Activated gamma-delta T cell (primary cell): ENCODE results near the gene HTR3D.
"Not testable (repeated sequence)": the region's sequence is repeated elsewhere in the genome, so short reads cannot be mapped to it uniquely, and the experiment has no call there.

ENCODE experiments used
- DNase-seq: peaks from one replicate; lab custom pipeline; 2025; lab: John Stamatoyannopoulos, UW

HTR3D gene

DNA sequence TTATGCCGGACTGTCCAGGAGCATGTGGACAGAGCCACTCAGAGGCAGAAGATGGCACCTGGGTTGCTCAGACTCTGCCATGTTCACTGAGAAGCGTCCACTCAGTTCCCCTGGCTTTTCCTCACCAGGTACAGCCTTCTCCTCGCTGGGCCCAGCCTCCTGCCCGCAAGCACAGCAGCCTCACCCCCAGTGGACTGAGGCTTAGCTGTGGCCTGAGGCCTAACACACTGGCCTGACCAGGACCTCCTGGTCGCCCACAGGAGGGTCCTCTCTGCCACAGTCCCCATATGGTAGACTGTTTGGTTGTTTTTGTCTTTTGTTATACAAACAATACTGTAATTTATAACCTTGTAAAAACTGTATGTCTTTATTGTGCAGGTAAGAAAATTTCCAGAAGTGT, 36.8 kb downstream of the HTR3D start:
- no peak for DNase-seq

DNA sequence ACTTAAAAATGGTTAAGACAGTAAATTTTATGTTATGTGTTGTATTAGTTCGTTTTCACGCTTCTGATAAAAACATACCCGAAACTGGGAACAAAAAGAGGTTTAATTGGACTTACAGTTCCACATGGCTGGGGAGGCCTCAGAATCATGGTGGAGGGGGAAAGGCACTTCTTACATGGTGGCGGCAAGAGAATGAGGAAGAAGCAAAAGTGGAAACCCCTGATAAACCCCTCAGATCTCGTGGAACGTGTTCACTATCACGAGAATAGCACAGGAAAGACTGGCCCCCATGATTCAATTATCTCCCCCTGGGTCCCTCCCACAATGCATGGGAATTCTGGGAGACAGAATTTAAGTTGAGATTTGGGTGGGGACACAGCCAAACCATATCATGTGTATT, 39.6 kb downstream of the HTR3D start:
- not testable (repeated sequence) for DNase-seq

DNA sequence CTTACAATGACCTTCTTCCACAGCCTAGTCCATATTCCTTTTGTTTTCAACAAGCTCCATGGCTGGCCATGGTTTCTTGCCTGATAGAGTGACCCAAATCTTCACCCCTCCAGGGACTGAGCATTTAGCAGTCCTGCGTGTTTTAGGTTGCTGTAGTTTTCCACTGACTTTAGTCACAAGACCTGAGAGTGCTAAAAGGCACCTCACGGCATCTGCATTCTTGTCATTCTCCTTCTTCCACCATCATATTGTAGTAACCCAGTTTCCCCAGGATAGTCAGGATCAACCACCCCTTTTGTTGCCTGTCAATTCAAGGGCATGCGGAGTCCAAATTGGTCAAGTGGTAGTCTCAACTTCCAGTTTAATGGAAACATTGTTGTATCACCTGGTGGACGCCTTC, 42.1 kb downstream of the HTR3D start:
- no peak for DNase-seq

DNA sequence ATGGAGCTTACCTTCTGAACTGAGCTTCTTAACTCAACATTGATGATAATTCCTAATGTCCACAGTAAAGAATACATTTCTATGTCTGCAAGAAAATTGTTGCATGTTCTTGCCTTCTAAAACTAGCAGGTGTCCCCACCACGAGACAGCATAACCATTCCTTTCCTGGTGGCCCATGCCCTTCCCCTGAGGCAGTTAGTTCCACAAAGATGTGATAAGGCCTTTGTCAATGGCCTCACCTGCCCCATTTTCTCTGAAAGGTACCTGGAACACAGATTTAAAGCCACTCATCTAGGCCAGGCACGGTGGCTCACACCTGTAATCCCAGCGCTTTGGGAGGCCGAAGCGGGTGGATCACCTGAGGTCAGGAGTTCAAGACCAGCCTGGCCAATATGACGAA, 44.4 kb downstream of the HTR3D start:
- DNase-seq = no peak

DNA sequence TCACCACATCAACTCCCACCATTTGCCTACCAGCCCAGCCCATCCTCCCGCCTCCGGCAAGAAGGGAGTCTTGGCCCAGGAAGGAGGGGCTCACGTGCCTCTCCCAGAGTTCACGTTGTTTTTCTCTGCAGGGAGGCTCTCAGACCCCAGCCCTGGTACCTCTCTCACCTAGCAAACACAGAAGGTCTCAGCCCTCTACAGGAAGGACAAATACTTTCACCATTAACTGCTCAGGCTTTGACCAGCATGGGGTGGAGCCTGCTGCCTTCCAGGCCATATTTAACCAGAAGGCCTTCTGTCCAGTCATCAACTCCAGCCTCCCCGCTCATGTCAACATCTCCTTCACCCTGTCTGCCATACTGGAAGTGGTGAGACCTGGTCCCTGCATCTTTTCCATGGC, 46.3 kb downstream of the HTR3D start:
- DNase-seq = no peak

DNA sequence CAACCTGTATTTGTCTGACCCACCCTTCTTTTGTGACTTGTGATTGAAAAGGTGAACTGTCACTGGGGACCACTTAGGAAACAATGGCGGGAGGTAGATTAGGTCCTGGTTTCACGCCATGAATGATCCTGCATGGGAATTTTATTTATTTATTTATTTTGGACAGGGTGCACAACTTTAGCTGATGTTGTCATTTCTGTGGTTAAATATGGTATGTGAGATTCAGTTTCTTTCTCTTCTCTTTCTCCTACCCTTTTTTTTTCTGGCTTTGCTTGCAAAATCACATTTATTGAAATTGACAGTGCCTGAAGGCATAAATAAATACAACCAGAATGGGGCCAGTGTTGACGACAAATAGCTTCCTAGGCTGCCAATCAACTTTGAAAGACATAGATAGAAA, 47.3 kb downstream of the HTR3D start:
- DNase-seq = no peak

DNA sequence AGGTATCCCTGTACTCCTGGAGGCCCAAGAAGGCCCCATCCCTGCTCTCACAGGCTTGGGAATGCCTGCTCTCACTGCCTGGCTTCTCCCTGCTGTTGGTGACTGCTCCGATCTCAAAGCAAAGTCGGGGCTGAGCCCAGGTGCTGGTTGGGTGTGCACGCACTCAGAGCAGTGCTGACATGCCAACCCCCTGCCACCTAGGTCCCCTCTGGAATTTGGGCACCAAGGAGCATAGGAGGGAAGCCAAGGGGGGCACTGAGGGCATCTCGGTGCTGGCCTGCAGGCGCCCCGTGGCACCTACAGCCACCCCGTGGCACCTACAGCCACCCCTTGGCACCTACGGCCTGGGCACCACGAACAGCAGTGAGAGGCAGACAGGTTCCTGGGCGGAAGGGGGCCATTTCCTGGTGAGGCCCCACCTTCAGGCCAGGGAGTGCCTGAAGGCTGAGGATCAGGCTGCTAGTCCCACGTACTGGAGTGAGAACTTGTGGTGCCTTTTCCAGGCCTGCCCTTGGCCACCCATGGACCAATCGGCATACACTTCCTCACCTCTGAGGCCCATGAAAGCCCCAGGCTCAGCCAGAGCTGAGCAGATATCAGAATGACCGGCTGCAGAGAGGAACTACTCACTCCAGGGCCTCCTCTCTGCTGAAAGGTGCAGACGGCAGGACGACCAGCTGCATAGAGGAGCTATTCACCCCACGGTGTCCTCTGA, 49.7 kb downstream of the HTR3D start:
- no peak for DNase-seq

DNA sequence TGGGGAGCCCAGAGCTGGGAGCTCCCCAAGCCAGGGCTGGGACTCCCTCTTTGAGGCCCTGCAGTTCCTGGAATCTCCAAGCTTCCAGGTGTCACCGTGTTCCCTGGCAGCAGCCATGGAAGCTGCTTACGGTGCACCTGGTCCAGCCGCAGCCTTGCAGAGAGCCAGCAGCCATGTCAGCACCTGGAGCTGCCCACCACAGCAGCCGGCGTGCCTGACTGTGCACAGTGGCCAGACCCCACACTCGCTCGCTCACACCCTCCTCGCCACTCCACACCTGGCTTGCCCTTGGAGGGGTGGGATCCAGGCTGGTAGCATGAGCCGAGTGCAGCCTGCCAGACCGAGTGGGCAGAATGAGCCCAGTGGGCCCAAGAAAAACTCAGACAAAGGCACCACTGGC, 50.5 kb downstream of the HTR3D start:
- no peak for DNase-seq

DNA sequence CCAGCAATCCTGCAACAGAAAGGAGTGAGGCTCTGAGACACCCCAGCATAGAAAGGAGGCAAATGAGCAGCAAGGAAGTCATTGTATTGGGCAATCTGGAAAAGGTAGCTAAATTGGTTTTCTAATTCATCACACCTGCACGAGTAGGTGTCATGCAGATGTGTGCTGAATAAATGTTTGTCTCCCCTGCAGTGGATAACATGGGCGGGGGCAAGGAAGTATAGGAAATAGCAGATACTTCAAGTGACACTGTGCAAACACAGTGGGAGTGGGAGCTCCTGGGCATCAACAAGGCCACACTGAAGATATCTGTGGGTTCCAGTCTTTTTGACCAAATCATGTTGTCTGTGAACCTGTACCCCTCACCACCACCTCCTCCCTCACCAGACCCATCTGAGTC, 50.9 kb downstream of the HTR3D start:
- DNase-seq = no peak

DNA sequence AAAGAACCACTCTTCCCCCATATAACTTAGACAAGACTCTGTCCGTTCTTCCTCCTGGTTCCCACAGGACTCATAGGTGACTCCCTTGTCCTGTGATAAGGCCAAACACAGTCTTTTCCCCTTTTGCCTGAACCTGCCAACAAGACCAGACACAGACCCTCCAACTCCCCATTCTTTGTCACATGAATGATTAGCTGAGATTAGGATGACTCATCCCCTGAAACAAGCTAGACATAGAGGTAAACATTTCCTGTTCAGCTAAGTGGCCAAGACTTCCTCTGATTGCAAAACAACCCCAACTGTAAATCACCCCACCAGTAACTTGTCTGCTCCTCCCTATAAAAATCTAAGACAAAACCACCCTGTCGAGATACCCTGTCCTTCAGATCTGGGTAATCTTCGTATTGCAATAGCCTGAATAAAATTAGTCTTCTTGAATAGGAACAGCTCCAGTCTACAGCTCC, 53.9 kb downstream of the HTR3D start:
- no peak for DNase-seq
